ENCODE measurements around the gene VSX1.

DNA sequence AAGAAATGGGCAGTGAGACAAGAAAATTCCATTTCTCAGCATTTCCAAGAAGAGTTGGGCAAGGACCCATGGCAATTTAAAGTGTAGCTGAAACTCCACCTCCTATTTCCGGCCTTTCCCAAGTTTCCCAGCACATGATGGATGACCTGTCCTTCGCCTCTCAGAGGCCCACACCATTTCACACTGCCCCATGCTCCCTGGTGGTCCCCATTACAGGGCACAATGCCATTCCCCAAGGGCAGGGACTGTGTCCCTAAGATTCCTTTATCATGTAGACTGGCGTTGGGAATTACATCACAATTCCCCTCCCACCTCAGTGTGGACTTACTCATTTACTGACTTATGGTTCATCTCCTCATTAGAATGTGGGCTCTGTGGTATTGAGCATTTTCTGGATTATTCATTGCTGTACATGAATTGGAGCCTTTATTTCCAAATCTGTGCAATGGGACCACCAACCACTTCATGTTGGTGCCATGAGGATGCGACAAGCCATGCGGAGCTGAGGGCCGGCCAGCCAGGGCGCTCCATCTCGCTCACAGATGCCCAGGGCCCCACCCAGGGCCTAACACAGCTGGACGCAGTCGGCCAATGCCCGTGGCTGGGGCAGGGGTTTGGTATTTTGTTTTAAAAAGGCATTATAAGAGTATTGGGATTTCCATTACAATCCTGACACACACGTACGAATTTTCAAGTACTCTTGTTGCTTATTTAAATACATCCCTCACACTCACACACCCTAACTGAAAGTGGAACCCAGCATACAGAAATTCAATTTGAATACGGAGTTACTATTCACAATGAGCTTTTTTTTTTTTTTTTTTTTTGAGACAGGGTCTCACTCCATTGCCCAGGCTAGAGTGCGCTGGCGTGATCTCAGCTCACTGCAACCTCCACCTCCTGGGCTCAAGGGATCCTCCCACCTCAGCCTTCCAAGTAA is 29.4 kb downstream of the VSX1 start:
- TF ChIP-seq, protein P1, sequence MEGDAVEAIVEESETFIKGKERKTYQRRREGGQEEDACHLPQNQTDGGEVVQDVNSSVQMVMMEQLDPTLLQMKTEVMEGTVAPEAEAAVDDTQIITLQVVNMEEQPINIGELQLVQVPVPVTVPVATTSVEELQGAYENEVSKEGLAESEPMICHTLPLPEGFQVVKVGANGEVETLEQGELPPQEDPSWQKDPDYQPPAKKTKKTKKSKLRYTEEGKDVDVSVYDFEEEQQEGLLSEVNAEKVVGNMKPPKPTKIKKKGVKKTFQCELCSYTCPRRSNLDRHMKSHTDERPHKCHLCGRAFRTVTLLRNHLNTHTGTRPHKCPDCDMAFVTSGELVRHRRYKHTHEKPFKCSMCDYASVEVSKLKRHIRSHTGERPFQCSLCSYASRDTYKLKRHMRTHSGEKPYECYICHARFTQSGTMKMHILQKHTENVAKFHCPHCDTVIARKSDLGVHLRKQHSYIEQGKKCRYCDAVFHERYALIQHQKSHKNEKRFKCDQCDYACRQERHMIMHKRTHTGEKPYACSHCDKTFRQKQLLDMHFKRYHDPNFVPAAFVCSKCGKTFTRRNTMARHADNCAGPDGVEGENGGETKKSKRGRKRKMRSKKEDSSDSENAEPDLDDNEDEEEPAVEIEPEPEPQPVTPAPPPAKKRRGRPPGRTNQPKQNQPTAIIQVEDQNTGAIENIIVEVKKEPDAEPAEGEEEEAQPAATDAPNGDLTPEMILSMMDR (IDR thresholded peaks at IDR 0.05): no peak
- no peak for TF ChIP-seq ZFX (IDR thresholded peaks at IDR 0.05; ENCODE audit: borderline replicate concordance)

Data from 22Rv1 (cell line).